ENCODE results near the gene ERBIN.
"Not testable (repeated sequence)": the region's sequence is repeated elsewhere in the genome, so short reads cannot be mapped to it uniquely, and the experiment has no call there.

ERBIN gene

GRCh38 chr5:65961633-65962032, 35.3 kb downstream of the ERBIN start:
- peaks cover 3% of the 10 kb centered on the region; the same call in 1 of the 2 replicates for H3K36me3 ChIP-seq (ENCODE audit: insufficient read depth, low read length)
- no peak overlapping the region for H3K9ac ChIP-seq (ENCODE audit: low read depth, low read length)
- no peak overlapping the region for H3K27ac ChIP-seq (ENCODE audit: low read depth, low read length)
- no peak overlapping the region for H3K4me3 ChIP-seq (ENCODE audit: low read length)
- no peaks in the 10 kb centered on the region for H3K27me3 ChIP-seq (ENCODE audit: insufficient read depth, low read length)
- no peaks in the 10 kb centered on the region for H3K4me1 ChIP-seq (ENCODE audit: insufficient read depth, low read length)
- H3K9me3 ChIP-seq (ENCODE audit: insufficient read depth, low read depth, low read length), result 0 out of 2 replicates have a peak, but pooled peaks cover 3% of the 10 kb centered on the region

- 96% methylated on average over 6 of the region's 7 CpGs for WGBS
- H3K9ac ChIP-seq (ENCODE audit: low read depth, low read length), result no peak overlapping the region
- no peak overlapping the region for H3K4me3 ChIP-seq (ENCODE audit: low read length)
- no peaks in the 10 kb centered on the region for H3K9me3 ChIP-seq (ENCODE audit: insufficient read depth, low read depth, low read length)
- peaks cover 16% of the 10 kb centered on the region for H3K4me1 ChIP-seq (ENCODE audit: insufficient read depth, low read length)
- no peaks in the 10 kb centered on the region for H3K36me3 ChIP-seq (ENCODE audit: insufficient read depth, low read length)
- no peaks in the 10 kb centered on the region for H3K27me3 ChIP-seq (ENCODE audit: insufficient read depth, low read length)
- H3K27ac ChIP-seq (ENCODE audit: low read depth, low read length), result no peak overlapping the region
Measured at GRCh38 chr5:65967288-65968066, 41.1 kb downstream of the ERBIN start.

GRCh38 chr5:65969539-65970393, 43.4 kb downstream of the ERBIN start:
- no peaks in the 10 kb centered on the region for H3K9me3 ChIP-seq (ENCODE audit: insufficient read depth, low read depth, low read length)
- no peak overlapping the region for H3K27ac ChIP-seq (ENCODE audit: low read depth, low read length)
- no peaks in the 10 kb centered on the region for H3K27me3 ChIP-seq (ENCODE audit: insufficient read depth, low read length)
- WGBS, result 77% methylated on average over 1 of the region's 2 CpGs
- H3K36me3 ChIP-seq (ENCODE audit: insufficient read depth, low read length), result no peaks in the 10 kb centered on the region
- H3K4me3 ChIP-seq (ENCODE audit: low read length), result no peak overlapping the region
- H3K4me1 ChIP-seq (ENCODE audit: insufficient read depth, low read length), result peaks cover 16% of the 10 kb centered on the region
- H3K9ac ChIP-seq (ENCODE audit: low read depth, low read length), result no peak overlapping the region

DNA sequence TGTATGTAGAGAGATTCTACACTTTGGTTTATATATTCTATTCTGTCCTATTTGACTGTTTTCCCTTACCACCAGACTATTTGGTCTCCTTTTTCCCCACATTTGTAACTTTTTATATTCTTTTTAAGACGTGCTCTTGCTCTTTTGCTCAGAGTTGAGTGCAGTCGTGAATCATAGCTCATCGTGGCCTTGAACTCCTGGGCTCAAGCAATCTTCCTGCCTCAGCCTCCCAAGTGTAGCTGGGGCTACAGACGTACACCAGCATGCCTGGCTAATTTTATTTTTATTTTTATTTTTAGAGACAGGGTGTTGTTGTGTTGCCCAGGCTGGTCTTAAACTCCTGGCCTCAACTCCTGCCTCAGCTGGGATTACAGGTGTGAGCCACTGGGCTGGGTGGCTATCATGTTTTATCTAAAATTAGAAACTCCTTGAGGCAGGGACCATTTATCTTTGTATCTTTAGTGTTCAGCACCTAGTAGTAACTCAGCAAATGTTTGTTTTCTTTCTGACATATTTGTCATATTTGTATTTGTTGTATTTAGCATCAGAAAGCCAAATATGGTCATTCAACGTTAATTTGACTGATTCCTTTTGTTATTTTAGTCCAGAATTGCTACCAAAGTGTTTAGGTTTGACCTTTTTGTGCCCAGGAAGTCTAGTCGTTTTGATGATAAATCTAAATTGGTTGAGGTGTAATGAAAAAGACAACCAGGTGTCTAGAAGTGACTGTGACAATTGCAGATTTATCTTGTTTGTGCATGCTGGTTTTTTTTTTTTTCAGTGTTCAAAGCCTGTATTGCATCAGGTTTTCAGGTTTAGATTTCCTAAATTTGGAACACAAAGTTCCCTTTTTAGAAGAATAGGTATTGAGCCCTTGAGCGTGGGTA, 44.3 kb downstream of the ERBIN start:
- WGBS, result 88% methylated on average over 7 of the region's 7 CpGs
- Histone ChIP-seq H3K9ac (ENCODE audit: low read depth, low read length) (no peak overlapping the region), H3K4me3 (ENCODE audit: low read length) (no peak overlapping the region), H3K27me3 (ENCODE audit: insufficient read depth, low read length) (no peaks in the 10 kb centered on the region), H3K4me1 (ENCODE audit: insufficient read depth, low read length) (peaks cover 16% of the 10 kb centered on the region), H3K27ac (ENCODE audit: low read depth, low read length) (no peak overlapping the region), H3K9me3 (ENCODE audit: insufficient read depth, low read depth, low read length) (no peaks in the 10 kb centered on the region), H3K36me3 (ENCODE audit: insufficient read depth, low read length) (0 out of 2 replicates have a peak, but pooled peaks cover 2% of the 10 kb centered on the region)

GRCh38 chr5:65971643-65972042, 45.3 kb downstream of the ERBIN start:
- Histone ChIP-seq H3K9ac (ENCODE audit: low read depth, low read length) (no peak overlapping the region), H3K4me3 (ENCODE audit: low read length) (no peak overlapping the region), H3K27me3 (ENCODE audit: insufficient read depth, low read length) (no peaks in the 10 kb centered on the region), H3K9me3 (ENCODE audit: insufficient read depth, low read depth, low read length) (no peaks in the 10 kb centered on the region), H3K36me3 (ENCODE audit: insufficient read depth, low read length) (peaks cover 5% of the 10 kb centered on the region; the same call in 1 of the 2 replicates), H3K27ac (ENCODE audit: low read depth, low read length) (no peak overlapping the region), H3K4me1 (ENCODE audit: insufficient read depth, low read length) (peaks cover 16% of the 10 kb centered on the region)
- WGBS, result 96% methylated on average over 3 of the region's 3 CpGs

- H3K4me3 ChIP-seq (ENCODE audit: low read length), result not testable (repeated sequence)
Measured at GRCh38 chr5:65972896-65973295, 46.5 kb downstream of the ERBIN start.

GRCh38 chr5:65978251-65978650, 51.9 kb downstream of the ERBIN start:
- Histone ChIP-seq H3K27ac (ENCODE audit: low read depth, low read length) (no peak overlapping the region), H3K27me3 (ENCODE audit: insufficient read depth, low read length) (no peaks in the 10 kb centered on the region), H3K4me1 (ENCODE audit: insufficient read depth, low read length) (peaks cover 20% of the 10 kb centered on the region), H3K4me3 (ENCODE audit: low read length) (no peak overlapping the region), H3K9ac (ENCODE audit: low read depth, low read length) (no peak overlapping the region), H3K36me3 (ENCODE audit: insufficient read depth, low read length) (peaks cover 16% of the 10 kb centered on the region; the same call in 1 of the 2 replicates), H3K9me3 (ENCODE audit: insufficient read depth, low read depth, low read length) (peaks cover 13% of the 10 kb centered on the region)
- 91% methylated on average over 3 of the region's 3 CpGs for WGBS

More at GRCh38 chr5:65972896-65973295, 46.5 kb downstream of the ERBIN start:
- 89% methylated on average over 3 of the region's 3 CpGs for WGBS
- not testable (repeated sequence) for H3K9ac ChIP-seq (ENCODE audit: low read depth, low read length); H3K36me3 ChIP-seq (ENCODE audit: insufficient read depth, low read length); H3K9me3 ChIP-seq (ENCODE audit: insufficient read depth, low read depth, low read length); H3K27ac ChIP-seq (ENCODE audit: low read depth, low read length); H3K27me3 ChIP-seq (ENCODE audit: insufficient read depth, low read length)
- peaks cover 16% of the 10 kb centered on the region for H3K4me1 ChIP-seq (ENCODE audit: insufficient read depth, low read length)

- peak overlapping the region; percentile 37; the same call in 1 of the 2 replicates for H3K27ac ChIP-seq (ENCODE audit: low read depth, low read length)
- 33% methylated on average over 1 of the region's 1 CpG for WGBS
- H3K9ac ChIP-seq (ENCODE audit: low read depth, low read length), result no peak overlapping the region
- peaks cover 13% of the 10 kb centered on the region for H3K9me3 ChIP-seq (ENCODE audit: insufficient read depth, low read depth, low read length)
- 0 out of 2 replicates have a peak, but pooled peaks cover 11% of the 10 kb centered on the region for H3K36me3 ChIP-seq (ENCODE audit: insufficient read depth, low read length)
- no peaks in the 10 kb centered on the region for H3K27me3 ChIP-seq (ENCODE audit: insufficient read depth, low read length)
- H3K4me1 ChIP-seq (ENCODE audit: insufficient read depth, low read length), result peaks cover 26% of the 10 kb centered on the region
- H3K4me3 ChIP-seq (ENCODE audit: low read length), result no peak overlapping the region
Measured at GRCh38 chr5:65981548-65981947, 55.2 kb downstream of the ERBIN start.

- H3K9ac ChIP-seq (ENCODE audit: low read depth, low read length), result no peak overlapping the region
- H3K27me3 ChIP-seq (ENCODE audit: insufficient read depth, low read length), result no peaks in the 10 kb centered on the region
- H3K9me3 ChIP-seq (ENCODE audit: insufficient read depth, low read depth, low read length), result peaks cover 13% of the 10 kb centered on the region
- no peak overlapping the region for H3K4me3 ChIP-seq (ENCODE audit: low read length)
- 72% methylated on average over 1 of the region's 3 CpGs for WGBS
- peaks cover 26% of the 10 kb centered on the region for H3K4me1 ChIP-seq (ENCODE audit: insufficient read depth, low read length)
- H3K36me3 ChIP-seq (ENCODE audit: insufficient read depth, low read length), result 0 out of 2 replicates have a peak, but pooled peaks cover 11% of the 10 kb centered on the region
- H3K27ac ChIP-seq (ENCODE audit: low read depth, low read length), result peak overlapping the region; percentile 37; the same call in 1 of the 2 replicates
Measured at GRCh38 chr5:65981969-65982619, 55.7 kb downstream of the ERBIN start.

GRCh38 chr5:65982635-65983034, 56.3 kb downstream of the ERBIN start:
- Histone ChIP-seq H3K36me3 (ENCODE audit: insufficient read depth, low read length) (0 out of 2 replicates have a peak, but pooled peaks cover 11% of the 10 kb centered on the region), H3K9me3 (ENCODE audit: insufficient read depth, low read depth, low read length) (peaks cover 13% of the 10 kb centered on the region), H3K4me1 (ENCODE audit: insufficient read depth, low read length) (peaks cover 26% of the 10 kb centered on the region), H3K4me3 (ENCODE audit: low read length) (no peak overlapping the region), H3K9ac (ENCODE audit: low read depth, low read length) (no peak overlapping the region), H3K27ac (ENCODE audit: low read depth, low read length) (no peak overlapping the region), H3K27me3 (ENCODE audit: insufficient read depth, low read length) (no peaks in the 10 kb centered on the region)
- 94% methylated on average over 1 of the region's 1 CpG for WGBS

Measured in HUES64 (cell line).